ENCODE results near the gene PKNOX2.

- TF ChIP-seq POLR2A (IDR thresholded peaks at IDR 0.05; ENCODE audit: low read length) (no peak), GATA1 (IDR thresholded peaks at IDR 0.05; ENCODE audit: low read depth, low read length) (no peak)
These were observed 8.5 kb downstream of the PKNOX2 start for GRCh38 chr11:125173027-125173426.
